Karpas-422 (cell line): ENCODE results near the gene CAMK2N1. TPM values are rescaled to one million over a fixed set of nuclear protein-coding genes. Genes with fewer than 3 reads are reported as not detected.

Experiments
- DNase-seq: peaks from one replicate; pipeline ENCODE4 v3.0.0-alpha.2; 2015
- H2AFZ ChIP-seq: fragments of 200-600 bp; sonication (generic); 2 replicates; pipeline ENCODE4 v1.6.1; 2014; ENCODE audit warnings: antibody characterized with exemption, low read length, mixed read lengths
- H3K27ac ChIP-seq: fragments of 200-600 bp; sonication (generic); 2 replicates; pipeline ENCODE4 v1.5.1; 2014; ENCODE audit warnings: mild to moderate bottlenecking, low read length, moderate library complexity
- H3K27me3 ChIP-seq: fragments of 200-600 bp; sonication (generic); 2 replicates; pipeline ENCODE4 v1.6.1; 2014; ENCODE audit warnings: low read length, mixed read lengths
- H3K36me3 ChIP-seq: fragments of 200-600 bp; sonication (generic); 2 replicates; pipeline ENCODE4 v1.6.1; 2014; ENCODE audit warnings: low read length, mixed read lengths; ENCODE audit not compliant: insufficient read depth
- H3K4me1 ChIP-seq: fragments of 200-600 bp; sonication (generic); 2 replicates; pipeline ENCODE4 v1.6.1; 2014; ENCODE audit warnings: mild to moderate bottlenecking, low read length, mixed read lengths
- H3K4me2 ChIP-seq: fragments of 200-600 bp; sonication (generic); 2 replicates; pipeline ENCODE4 v1.6.1; 2014; ENCODE audit warnings: low read length, low read depth, mild to moderate bottlenecking; ENCODE audit not compliant: poor library complexity, severe bottlenecking
- H3K4me3 ChIP-seq: fragments of 200-600 bp; sonication (generic); 2 replicates; pipeline ENCODE4 v1.5.1; 2014; ENCODE audit warnings: mild to moderate bottlenecking, antibody characterized with exemption, low read length, mixed read lengths
- H3K79me2 ChIP-seq: fragments of 200-600 bp; sonication (generic); 2 replicates; pipeline ENCODE4 v1.6.1; 2014; ENCODE audit warnings: mild to moderate bottlenecking, low read length, mixed read lengths
- H3K9ac ChIP-seq: fragments of 200-600 bp; sonication (generic); 2 replicates; pipeline ENCODE4 v1.6.0; 2014; ENCODE audit warnings: low read length
- H3K9me2 ChIP-seq: fragments of 200-600 bp; sonication (generic), shearing (Covaris generic); replicated peaks from 2 replicates; pipeline ENCODE4 v1.6.0; 2014; ENCODE audit warnings: mild to moderate bottlenecking, low read length, moderate library complexity; ENCODE audit not compliant: insufficient read depth
- H3K9me3 ChIP-seq: fragments of 300-700, 200-600 bp; sonication (generic); 2 replicates; pipeline ENCODE4 v1.6.1; 2014; ENCODE audit warnings: low read length, mixed read lengths
- H4K20me1 ChIP-seq: fragments of 200-600 bp; sonication (generic); 2 replicates; pipeline ENCODE4 v1.6.1; 2014; ENCODE audit warnings: mild to moderate bottlenecking, antibody characterized with exemption, low read length, low read depth; ENCODE audit not compliant: insufficient read depth
- total RNA-seq: library from RNA; depleted of rRNA; stranded (reverse); fragments of >200 nt; shearing (Covaris generic); gene quantifications from 2 replicates; pipeline ENCODE4 v1.2.3, GENCODE V29; 2014; ENCODE audit warnings: low replicate concordance

Gene CAMK2N1
- total RNA-seq, 1 experiment from 2014 or later: not detected

GRCh38 chr1:20478057-20478635, 7.9 kb downstream of the CAMK2N1 start:
- no peak overlapping the region for H3K27ac ChIP-seq

DNA sequence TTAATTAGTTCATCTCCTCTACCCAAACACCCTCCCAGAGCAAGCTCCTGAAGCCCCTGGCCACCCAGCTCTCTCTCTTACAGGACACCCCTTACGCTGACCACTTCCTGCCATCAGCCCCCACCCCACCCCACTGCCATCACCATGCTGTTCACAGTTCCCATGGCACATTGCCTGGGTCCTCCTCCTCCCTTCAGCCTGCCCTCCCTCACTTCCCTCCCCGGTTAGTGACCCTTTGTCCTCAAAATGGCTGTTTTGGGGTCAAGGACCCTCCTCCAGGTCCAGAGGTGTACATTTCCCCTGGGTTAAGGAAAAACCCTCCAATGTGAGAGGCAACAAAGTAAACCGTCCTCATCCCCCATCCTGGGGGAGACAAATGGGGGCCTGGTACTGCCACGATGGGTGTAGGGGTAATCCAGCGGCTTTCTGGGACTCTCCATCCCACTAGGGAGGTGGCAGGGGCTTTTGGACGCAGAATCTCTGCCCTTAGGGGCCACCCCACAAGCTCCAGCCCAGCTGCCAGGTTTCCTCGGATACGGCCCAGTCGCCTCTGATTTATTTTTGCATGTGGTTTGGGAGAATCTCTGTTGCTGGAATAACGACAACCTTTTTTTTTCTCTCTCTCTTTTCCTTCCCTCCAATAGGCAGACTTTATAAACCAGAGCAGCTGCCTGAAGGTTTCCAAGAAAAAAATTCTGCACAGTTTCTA, 8.5 kb downstream of the CAMK2N1 start:
- Histone ChIP-seq H3K9me2 (no peaks in the 10 kb centered on the region), H4K20me1 (no peaks in the 10 kb centered on the region), H3K79me2 (no peaks in the 10 kb centered on the region), H2AFZ (no peak overlapping the region), H3K27me3 (no peaks in the 10 kb centered on the region; the same call in 1 of the 2 replicates), H3K27ac (no peak overlapping the region), H3K9me3 (no peaks in the 10 kb centered on the region), H3K4me3 (no peak overlapping the region), H3K4me1 (peaks cover 3% of the 10 kb centered on the region), H3K36me3 (no peaks in the 10 kb centered on the region), H3K4me2 (no peak overlapping the region), H3K9ac (no peak overlapping the region)
- no peak for DNase-seq

More at GRCh38 chr1:20478057-20478635, 7.9 kb downstream of the CAMK2N1 start:
- Histone ChIP-seq H2AFZ (no peak overlapping the region), H3K9ac (no peak overlapping the region), H3K79me2 (no peaks in the 10 kb centered on the region), H3K36me3 (no peaks in the 10 kb centered on the region), H3K4me1 (peaks cover 4% of the 10 kb centered on the region), H3K9me2 (no peaks in the 10 kb centered on the region), H4K20me1 (no peaks in the 10 kb centered on the region), H3K4me3 (no peak overlapping the region), H3K9me3 (no peaks in the 10 kb centered on the region), H3K4me2 (no peak overlapping the region), H3K27me3 (no peaks in the 10 kb centered on the region; the same call in 1 of the 2 replicates)
- DNase-seq: no peak

DNA sequence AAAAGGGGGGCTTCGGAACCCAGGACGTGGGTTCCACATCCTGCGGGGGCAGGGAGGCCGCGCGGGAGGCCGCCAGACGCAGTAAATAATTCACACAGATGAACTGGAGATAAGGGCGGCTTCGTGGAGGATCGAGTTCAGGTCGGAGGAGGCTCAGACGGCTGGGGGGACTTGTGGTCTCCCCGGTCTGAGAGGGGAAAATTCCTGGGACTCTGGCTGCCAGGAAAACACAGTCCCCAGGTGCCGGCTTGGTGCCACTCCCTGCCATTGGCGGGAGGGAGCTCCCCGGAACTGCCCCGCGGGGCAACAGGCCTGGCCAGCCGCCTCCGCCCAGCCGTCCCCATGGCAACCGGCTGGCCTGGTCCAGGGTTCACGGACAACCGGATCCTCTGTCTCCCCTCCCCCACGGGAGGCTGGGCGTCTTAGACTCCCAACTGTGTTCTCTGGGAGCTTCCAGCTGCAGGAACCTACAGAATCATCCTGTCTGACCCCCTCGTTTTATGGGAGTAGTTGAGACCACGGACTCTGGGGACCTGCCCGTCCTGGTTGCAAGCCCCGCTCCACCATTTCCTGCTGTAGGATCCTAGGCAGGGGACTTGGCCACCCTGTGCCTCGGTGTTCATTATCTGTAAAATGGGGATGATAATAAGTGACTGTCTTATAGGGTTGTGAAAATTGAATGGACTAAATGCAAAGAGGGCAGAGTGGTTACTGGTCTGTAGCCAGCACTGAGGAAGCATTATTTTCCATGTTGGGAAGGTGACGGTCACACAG, 9.6 kb downstream of the CAMK2N1 start:
- Histone ChIP-seq H3K79me2 (no peaks in the 10 kb centered on the region), H3K27me3 (no peaks in the 10 kb centered on the region; the same call in 1 of the 2 replicates), H3K36me3 (no peaks in the 10 kb centered on the region), H3K27ac (no peak overlapping the region), H3K9me2 (no peaks in the 10 kb centered on the region), H3K4me2 (no peak overlapping the region), H3K4me3 (no peak overlapping the region), H2AFZ (no peak overlapping the region), H4K20me1 (no peaks in the 10 kb centered on the region), H3K9ac (no peak overlapping the region), H3K4me1 (no peaks in the 10 kb centered on the region), H3K9me3 (no peaks in the 10 kb centered on the region)
- no peak for DNase-seq

- H3K79me2 ChIP-seq: no peaks in the 10 kb centered on the region
- no peak overlapping the region for H3K9ac ChIP-seq
- H3K27me3 ChIP-seq: no peaks in the 10 kb centered on the region; the same call in 1 of the 2 replicates
- H3K4me1 ChIP-seq: no peaks in the 10 kb centered on the region
- H3K27ac ChIP-seq: no peak overlapping the region
- no peaks in the 10 kb centered on the region for H3K9me2 ChIP-seq
- H3K4me3 ChIP-seq: no peak overlapping the region
- no peak overlapping the region for H3K4me2 ChIP-seq
- no peak for DNase-seq
- H2AFZ ChIP-seq: no peak overlapping the region
- H3K36me3 ChIP-seq: no peaks in the 10 kb centered on the region
- H4K20me1 ChIP-seq: no peaks in the 10 kb centered on the region
- no peaks in the 10 kb centered on the region for H3K9me3 ChIP-seq
These were observed 11.0 kb downstream of the CAMK2N1 start for GRCh38 chr1:20474996-20475395.

DNA sequence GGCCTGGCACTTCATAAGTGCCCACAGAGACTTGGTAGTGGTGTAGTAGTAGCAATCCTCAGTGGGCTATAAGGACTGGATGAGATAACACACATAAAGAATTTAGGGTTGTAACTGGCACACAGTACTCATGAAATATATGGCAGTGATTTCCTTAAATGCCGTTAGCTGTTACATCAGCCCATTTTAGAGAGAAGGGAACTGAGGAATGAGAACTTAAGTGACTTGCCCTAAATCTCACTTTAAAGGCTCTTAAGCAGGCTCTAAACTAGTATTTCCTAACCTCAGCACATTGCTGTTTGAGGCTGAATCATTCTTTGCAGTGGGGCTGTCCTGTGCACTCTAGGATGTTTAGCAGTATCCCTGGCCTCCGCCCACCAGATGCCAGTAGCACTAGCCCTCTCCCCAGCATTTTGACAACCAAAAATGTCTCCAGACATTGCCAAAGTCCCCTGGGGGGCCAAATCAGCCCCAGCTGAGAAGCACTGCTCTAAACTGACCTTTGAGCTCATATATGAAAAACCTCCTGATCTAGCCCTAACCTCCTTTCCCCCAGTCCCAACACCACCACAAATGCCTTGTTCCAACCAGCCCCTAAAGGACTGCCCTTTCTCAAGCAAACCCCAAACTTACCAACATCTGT, 11.6 kb downstream of the CAMK2N1 start:
- Histone ChIP-seq H3K4me3 (no peak overlapping the region), H3K4me2 (no peak overlapping the region), H3K9me3 (no peaks in the 10 kb centered on the region), H2AFZ (no peak overlapping the region), H3K36me3 (no peaks in the 10 kb centered on the region), H3K9me2 (no peaks in the 10 kb centered on the region), H3K4me1 (no peaks in the 10 kb centered on the region), H3K27ac (no peak overlapping the region), H3K27me3 (no peaks in the 10 kb centered on the region; the same call in 1 of the 2 replicates), H3K9ac (no peak overlapping the region), H4K20me1 (no peaks in the 10 kb centered on the region), H3K79me2 (no peaks in the 10 kb centered on the region)
- no peak for DNase-seq

DNA sequence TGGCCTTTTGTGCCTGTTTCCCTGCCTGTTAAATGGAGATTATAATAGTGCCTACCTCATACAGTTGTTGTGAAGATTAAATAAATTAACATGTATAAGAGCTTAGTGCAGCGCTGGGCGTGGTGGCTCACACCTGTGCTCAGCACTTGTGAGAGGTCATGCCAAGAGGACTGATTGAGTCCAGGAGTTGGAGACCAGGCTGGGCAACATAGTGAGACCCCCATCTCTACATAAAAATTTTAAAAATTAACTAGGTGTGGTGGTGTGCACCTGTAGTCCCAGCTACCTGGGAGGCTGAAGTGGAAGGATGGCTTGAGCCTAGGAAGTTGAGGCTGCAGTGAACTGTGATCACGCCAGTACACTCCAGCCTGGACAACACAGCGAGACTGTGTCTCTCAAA, 12.1 kb downstream of the CAMK2N1 start:
- Histone ChIP-seq H3K9me3 (no peaks in the 10 kb centered on the region), H3K79me2 (no peaks in the 10 kb centered on the region), H3K36me3 (no peaks in the 10 kb centered on the region), H3K27ac (no peak overlapping the region), H3K4me2 (no peak overlapping the region), H2AFZ (no peak overlapping the region), H3K9me2 (no peaks in the 10 kb centered on the region), H3K9ac (no peak overlapping the region), H4K20me1 (no peaks in the 10 kb centered on the region), H3K27me3 (no peaks in the 10 kb centered on the region; the same call in 1 of the 2 replicates), H3K4me3 (no peak overlapping the region), H3K4me1 (no peaks in the 10 kb centered on the region)
- DNase-seq: no peak

DNA sequence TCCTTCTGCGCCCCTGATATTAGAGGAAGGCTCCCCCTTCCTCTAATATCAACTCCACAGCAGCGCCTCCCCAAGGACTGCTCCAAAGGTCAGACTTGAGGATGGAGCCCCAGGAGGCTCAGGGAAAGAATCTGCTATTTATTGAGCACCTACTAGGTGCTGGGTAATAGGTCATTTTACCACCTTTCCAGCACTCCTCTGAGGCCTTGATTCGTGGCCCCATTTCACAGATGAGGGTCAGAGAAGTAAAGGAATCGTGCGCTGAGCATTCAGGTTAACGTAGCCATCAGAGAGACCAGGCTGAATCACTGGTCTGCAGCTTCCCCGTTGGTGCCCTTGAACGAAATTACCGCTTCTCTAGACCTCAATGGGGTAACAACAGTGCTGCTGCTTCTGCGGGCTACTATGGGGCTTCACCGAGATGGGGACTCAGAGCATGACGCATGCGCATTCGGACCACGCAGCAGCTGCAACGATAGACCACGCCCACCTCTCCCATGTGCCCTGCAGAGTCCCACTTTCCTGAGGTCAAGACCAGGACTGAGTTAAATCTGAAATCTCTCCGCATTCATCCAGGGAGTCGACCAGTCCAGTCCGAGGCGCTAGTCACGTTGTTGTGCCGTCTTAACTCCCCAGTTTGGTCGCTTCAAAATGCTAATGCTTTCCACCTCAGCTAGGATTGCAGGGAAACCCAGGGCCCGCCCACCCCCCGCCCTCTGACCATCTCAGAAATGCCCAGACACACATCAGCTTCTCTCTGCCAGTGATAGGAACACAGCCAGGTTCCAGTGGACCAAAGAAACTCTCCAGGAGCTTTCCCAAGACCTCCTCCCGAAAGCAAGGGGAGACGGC, 12.9 kb downstream of the CAMK2N1 start:
- Histone ChIP-seq H3K27me3 (no peaks in the 10 kb centered on the region), H2AFZ (no peak overlapping the region), H3K9me2 (no peaks in the 10 kb centered on the region), H3K9me3 (no peaks in the 10 kb centered on the region), H3K27ac (no peak overlapping the region), H3K9ac (no peak overlapping the region), H3K79me2 (no peaks in the 10 kb centered on the region), H4K20me1 (no peaks in the 10 kb centered on the region), H3K4me1 (no peaks in the 10 kb centered on the region), H3K36me3 (no peaks in the 10 kb centered on the region), H3K4me3 (no peak overlapping the region), H3K4me2 (no peak overlapping the region)
- DNase-seq: peak; percentile 68
